Neural cell (in vitro differentiated cells): ENCODE data around the gene MOG.

Experiments
- EZH2 ChIP-seq: fragments of 200-600, 300-800 bp; shearing (Covaris generic), sonication (generic); IDR thresholded peaks from 2 replicates; pipeline ENCODE4 v1.6.1; 2014; ENCODE audit warnings: antibody characterized with exemption, low read length, borderline replicate concordance, mild to moderate bottlenecking; ENCODE audit not compliant: insufficient read depth, poor library complexity, severe bottlenecking
- RAD21 ChIP-seq: fragments of 450-650 bp; conservative IDR thresholded peaks from 2 replicates; pipeline ENCODE4 v1.6.1; 2014; ENCODE audit warnings: antibody characterized with exemption, mild to moderate bottlenecking, moderate library complexity
- SMC3 ChIP-seq: fragments of 450-650 bp; conservative IDR thresholded peaks from 2 replicates; pipeline ENCODE4 v1.6.1; 2014; ENCODE audit warnings: antibody characterized with exemption, mild to moderate bottlenecking, moderate library complexity; ENCODE audit not compliant: poor library complexity
- TF ChIP-seq, protein P1 (sequence below): fragments of 450-650 bp; IDR thresholded peaks from 2 replicates; pipeline ENCODE4 v1.5.1; 2014; ENCODE audit warnings: antibody characterized with exemption, mild to moderate bottlenecking, moderate library complexity; ENCODE audit not compliant: poor library complexity, severe bottlenecking

DNA sequence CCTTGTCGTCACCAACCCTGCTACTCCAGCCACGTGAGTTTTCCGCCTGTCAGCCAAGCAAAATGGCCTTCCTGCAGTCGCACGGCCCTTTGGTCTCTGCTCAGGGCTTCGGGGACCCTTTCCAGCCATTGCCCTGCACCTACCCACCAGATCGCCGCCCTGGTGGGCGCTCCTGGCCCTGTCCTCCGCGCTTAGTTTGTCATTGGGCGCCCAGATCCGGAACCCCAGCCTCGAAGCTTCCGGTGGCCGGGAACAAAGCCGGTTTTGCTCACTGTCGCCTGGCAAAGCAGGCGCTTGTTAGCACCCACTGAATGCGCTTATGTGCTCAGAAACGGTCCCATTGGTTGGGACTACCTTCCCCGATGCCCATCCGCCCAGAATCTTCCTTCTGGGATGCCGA lies 23.5 kb downstream of the MOG start:
- TF ChIP-seq, protein P1, sequence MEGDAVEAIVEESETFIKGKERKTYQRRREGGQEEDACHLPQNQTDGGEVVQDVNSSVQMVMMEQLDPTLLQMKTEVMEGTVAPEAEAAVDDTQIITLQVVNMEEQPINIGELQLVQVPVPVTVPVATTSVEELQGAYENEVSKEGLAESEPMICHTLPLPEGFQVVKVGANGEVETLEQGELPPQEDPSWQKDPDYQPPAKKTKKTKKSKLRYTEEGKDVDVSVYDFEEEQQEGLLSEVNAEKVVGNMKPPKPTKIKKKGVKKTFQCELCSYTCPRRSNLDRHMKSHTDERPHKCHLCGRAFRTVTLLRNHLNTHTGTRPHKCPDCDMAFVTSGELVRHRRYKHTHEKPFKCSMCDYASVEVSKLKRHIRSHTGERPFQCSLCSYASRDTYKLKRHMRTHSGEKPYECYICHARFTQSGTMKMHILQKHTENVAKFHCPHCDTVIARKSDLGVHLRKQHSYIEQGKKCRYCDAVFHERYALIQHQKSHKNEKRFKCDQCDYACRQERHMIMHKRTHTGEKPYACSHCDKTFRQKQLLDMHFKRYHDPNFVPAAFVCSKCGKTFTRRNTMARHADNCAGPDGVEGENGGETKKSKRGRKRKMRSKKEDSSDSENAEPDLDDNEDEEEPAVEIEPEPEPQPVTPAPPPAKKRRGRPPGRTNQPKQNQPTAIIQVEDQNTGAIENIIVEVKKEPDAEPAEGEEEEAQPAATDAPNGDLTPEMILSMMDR, result no peak
- TF ChIP-seq SMC3 (no peak), EZH2 (no peak), RAD21 (no peak)
